HG03571 (cell line): ENCODE results near the gene DMD.

Experiments used
- ATAC-seq: cut with Tn5 transposase; IDR thresholded peaks from one replicate; pipeline ENCODE4 v1.9.1; 2021; ENCODE audit not compliant: unreplicated experiment

DMD gene

GRCh38 chrX:32514986-32515385 lies 696.4 kb downstream of the DMD start:
- ATAC-seq: peak; percentile 92

GRCh38 chrX:32501606-32502005 lies 709.7 kb downstream of the DMD start:
- ATAC-seq: no peak

GRCh38 chrX:32496671-32497070 lies 714.7 kb downstream of the DMD start:
- no peak for ATAC-seq

GRCh38 chrX:32495855-32496254 lies 715.5 kb downstream of the DMD start:
- ATAC-seq: no peak

- ATAC-seq: no peak
Observed at GRCh38 chrX:32489125-32489524, 722.2 kb downstream of the DMD start.

GRCh38 chrX:32483534-32484136 lies 727.7 kb downstream of the DMD start:
- ATAC-seq: no peak

- ATAC-seq: no peak
Observed at GRCh38 chrX:32480019-32480418, 731.3 kb downstream of the DMD start.

- no peak for ATAC-seq
Observed at GRCh38 chrX:32472364-32472763, 739.0 kb downstream of the DMD start.

GRCh38 chrX:32455704-32456103 lies 755.6 kb downstream of the DMD start:
- ATAC-seq: no peak

- no peak for ATAC-seq
Observed at GRCh38 chrX:32451954-32452695, 759.2 kb downstream of the DMD start.

- peak; percentile 54 for ATAC-seq
Observed at GRCh38 chrX:32448945-32449344, 762.4 kb downstream of the DMD start.

GRCh38 chrX:32448320-32448719 lies 763.0 kb downstream of the DMD start:
- ATAC-seq: peak; percentile 98

GRCh38 chrX:32447640-32448039 lies 763.7 kb downstream of the DMD start:
- no peak for ATAC-seq

- ATAC-seq: no peak
Observed at GRCh38 chrX:32443841-32444240, 767.5 kb downstream of the DMD start.

GRCh38 chrX:32421266-32421665 lies 790.1 kb downstream of the DMD start:
- no peak for ATAC-seq

- no peak for ATAC-seq
Observed at GRCh38 chrX:32408389-32408788, 803.0 kb downstream of the DMD start.

GRCh38 chrX:32397562-32398216 lies 813.7 kb downstream of the DMD start:
- no peak for ATAC-seq

GRCh38 chrX:32395878-32396277 lies 815.5 kb downstream of the DMD start:
- ATAC-seq: no peak

GRCh38 chrX:32392655-32393054 lies 818.7 kb downstream of the DMD start:
- no peak for ATAC-seq

- ATAC-seq: no peak
Observed at GRCh38 chrX:32370456-32371205, 840.7 kb downstream of the DMD start.

GRCh38 chrX:32293962-32294700 lies 917.2 kb downstream of the DMD start:
- no peak for ATAC-seq
